Measurements from ENCODE around the gene CALCB. TPM values are rescaled to one million over a fixed set of nuclear protein-coding genes. Genes with fewer than 3 reads are reported as not detected.
"Not testable (repeated sequence)": the region's sequence is repeated elsewhere in the genome, so short reads cannot be mapped to it uniquely, and the experiment has no call there.

Gene CALCB
- total RNA-seq, 4 donors from 2014 or later: 0.42 to 0.90 TPM; not detected in 2

DNA sequence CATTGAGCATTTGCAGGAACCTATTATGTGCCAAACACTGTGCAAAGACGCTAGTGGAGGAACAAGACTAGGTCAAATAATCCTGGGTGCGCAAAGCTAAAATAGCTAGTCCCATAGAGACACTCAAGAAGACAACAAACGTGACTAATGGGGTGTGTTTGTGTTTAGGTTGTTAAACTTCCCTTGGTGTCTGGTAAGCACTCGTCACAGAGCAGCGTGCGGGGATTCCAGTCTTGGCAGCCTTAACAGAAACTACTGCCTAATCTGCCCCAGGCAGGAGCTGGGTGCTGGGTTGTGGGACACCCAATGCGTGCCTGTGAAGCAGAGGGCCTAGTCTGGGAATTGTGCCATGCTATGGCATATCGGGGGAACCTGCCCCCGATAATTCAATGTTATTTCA is 10.8 kb upstream of the CALCB start:
- TF ChIP-seq POLR2A (IDR thresholded peaks at IDR 0.05) (no peak), EP300 (IDR thresholded peaks at IDR 0.05) (no peak)
- TF ChIP-seq, protein P1, sequence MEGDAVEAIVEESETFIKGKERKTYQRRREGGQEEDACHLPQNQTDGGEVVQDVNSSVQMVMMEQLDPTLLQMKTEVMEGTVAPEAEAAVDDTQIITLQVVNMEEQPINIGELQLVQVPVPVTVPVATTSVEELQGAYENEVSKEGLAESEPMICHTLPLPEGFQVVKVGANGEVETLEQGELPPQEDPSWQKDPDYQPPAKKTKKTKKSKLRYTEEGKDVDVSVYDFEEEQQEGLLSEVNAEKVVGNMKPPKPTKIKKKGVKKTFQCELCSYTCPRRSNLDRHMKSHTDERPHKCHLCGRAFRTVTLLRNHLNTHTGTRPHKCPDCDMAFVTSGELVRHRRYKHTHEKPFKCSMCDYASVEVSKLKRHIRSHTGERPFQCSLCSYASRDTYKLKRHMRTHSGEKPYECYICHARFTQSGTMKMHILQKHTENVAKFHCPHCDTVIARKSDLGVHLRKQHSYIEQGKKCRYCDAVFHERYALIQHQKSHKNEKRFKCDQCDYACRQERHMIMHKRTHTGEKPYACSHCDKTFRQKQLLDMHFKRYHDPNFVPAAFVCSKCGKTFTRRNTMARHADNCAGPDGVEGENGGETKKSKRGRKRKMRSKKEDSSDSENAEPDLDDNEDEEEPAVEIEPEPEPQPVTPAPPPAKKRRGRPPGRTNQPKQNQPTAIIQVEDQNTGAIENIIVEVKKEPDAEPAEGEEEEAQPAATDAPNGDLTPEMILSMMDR (IDR thresholded peaks at IDR 0.05): no peak
- no peak for DNase-seq (ENCODE audit: low spot score in 2 of 2)
- H3K4me1 ChIP-seq: no peaks in the 10 kb centered on the region
- H3K4me3 ChIP-seq: no peak overlapping the region
- no peak overlapping the region for H3K27ac ChIP-seq
- WGBS, 2 donors: 71 to 84% methylated on average over 9 of the region's 9 CpGs
- no peaks in the 10 kb centered on the region for H3K27me3 ChIP-seq
- no peaks in the 10 kb centered on the region for H3K36me3 ChIP-seq
- H3K9me3 ChIP-seq: peaks cover 0 to 5% (median 0%) of the 10 kb centered on the region in 4 donors

DNA sequence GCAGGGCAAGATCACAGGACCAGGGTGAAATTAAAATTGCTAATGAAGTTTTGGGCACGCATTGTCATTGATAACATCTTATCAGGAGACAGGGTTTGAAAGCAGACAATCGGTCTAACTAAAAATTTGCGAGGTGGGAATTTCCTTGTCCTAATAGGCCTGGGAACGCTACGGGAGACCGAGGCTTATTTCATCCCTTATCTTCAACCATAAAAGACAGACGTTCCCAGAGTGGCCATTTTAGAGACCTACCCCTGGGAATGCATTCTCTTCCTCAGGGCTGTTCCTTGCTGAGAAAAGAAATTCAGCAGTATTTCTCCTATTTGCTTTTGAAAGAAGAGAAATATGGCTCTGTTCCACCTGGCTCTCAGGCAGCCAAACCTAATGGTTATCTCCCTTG is 3.6 kb upstream of the CALCB start:
- H3K4me1 ChIP-seq: peaks cover 0 to 20% (median 13%) of the 10 kb centered on the region in 4 donors
- H3K4me3 ChIP-seq; DNase-seq (ENCODE audit: low spot score in 2 of 2); H3K36me3 ChIP-seq; H3K27ac ChIP-seq: not testable (repeated sequence)
- peaks cover 0 to 32% of the 10 kb centered on the region in 2 donors for H3K27me3 ChIP-seq
- 84 to 90% methylated on average over 7 of the region's 7 CpGs for WGBS, 2 donors
- H3K9me3 ChIP-seq: peaks cover 0 to 10% (median 0%) of the 10 kb centered on the region in 4 donors

DNA sequence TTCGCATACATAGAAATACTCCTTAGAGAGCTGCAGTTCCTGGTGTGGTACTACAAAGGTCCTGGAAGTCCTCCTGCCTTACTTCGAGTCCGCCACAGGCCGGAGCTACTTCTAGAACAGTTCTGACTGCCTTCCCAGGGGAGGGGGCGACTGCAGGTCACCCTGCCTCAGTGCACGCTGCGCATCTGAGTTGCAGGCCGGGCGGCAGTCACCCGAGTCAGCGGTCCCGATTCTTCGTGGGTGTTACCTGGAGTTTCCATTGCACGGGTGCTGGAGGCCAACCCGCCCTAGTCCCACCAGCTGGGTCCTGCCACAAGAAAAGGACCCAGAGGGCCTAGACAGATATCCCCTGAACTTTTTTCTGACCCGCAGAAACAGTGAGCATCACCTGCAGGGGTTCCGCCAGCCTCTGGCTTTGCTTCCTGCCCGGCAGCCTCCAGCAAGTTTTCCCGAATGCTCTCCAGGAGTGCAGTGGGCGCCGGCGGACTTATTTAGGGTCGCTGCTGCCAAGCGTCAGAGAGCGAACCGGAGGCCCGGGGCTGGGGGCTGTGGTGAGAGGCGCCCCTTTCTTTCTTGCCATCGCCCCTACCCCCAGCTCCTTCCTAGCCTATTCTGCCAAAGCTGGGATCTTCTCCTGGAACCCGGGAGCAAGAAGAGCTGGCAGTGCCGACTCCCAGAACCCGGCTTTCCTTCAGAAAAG is 1.7 kb upstream of the CALCB start:
- peaks cover 0 to 10% (median 0%) of the 10 kb centered on the region in 4 donors for H3K9me3 ChIP-seq
- H3K36me3 ChIP-seq: no peaks in the 10 kb centered on the region
- peaks cover 0 to 35% of the 10 kb centered on the region in 2 donors for H3K27me3 ChIP-seq
- no peak for DNase-seq (ENCODE audit: low spot score in 2 of 2)
- TF ChIP-seq, protein P1 (IDR thresholded peaks at IDR 0.05): no peak
- WGBS, 2 donors: 91 to 95% methylated on average over 32 of the region's 32 CpGs
- peaks cover 0 to 21% (median 15%) of the 10 kb centered on the region in 4 donors for H3K4me1 ChIP-seq
- no peak overlapping the region for H3K27ac ChIP-seq
- no peak overlapping the region for H3K4me3 ChIP-seq

DNA sequence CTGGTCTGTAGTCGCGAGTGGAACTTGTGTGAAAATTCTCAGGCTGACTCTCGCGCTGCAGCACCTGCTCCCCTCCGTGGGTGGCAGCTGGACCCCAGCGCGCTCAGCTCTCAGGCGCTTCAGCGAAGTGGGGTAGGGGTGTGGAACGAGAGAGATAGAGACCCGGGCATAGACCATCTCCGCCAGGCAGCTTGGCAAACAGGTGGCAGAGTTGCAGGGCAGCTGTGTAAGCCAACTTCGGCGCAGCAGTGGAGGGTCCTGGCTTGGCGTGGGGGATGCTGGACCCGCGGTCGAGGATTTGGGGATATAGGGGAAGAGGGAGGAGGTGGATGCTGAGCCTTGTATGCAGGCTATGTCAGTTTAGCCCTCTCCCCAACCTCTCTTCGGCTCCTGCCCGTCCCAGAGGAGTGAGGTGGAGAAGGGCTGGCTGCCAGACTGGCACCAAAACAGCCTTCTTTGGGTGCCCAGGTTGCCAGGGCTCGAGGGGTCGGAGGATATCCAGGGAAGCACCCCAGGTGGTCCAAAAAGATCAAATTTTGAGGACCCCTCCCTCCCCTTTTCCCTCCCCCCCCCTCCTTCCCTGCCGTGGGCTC is 746 bp upstream of the CALCB start:
- 79 to 89% methylated on average over 18 to 22 of the region's 23 CpGs for WGBS, 2 donors
- peaks cover 0 to 35% of the 10 kb centered on the region in 2 donors for H3K27me3 ChIP-seq
- no peak overlapping the region for H3K4me3 ChIP-seq
- H3K9me3 ChIP-seq: peaks cover 0 to 10% (median 0%) of the 10 kb centered on the region in 4 donors
- DNase-seq (ENCODE audit: low spot score in 2 of 2): no peak
- TF ChIP-seq, protein P1 (IDR thresholded peaks at IDR 0.05): no peak
- TF ChIP-seq EP300 (IDR thresholded peaks at IDR 0.05) (no peak), POLR2A (IDR thresholded peaks at IDR 0.05) (no peak)
- no peak overlapping the region for H3K27ac ChIP-seq
- no peaks in the 10 kb centered on the region for H3K36me3 ChIP-seq
- H3K4me1 ChIP-seq: peaks cover 0 to 21% (median 15%) of the 10 kb centered on the region in 4 donors

DNA sequence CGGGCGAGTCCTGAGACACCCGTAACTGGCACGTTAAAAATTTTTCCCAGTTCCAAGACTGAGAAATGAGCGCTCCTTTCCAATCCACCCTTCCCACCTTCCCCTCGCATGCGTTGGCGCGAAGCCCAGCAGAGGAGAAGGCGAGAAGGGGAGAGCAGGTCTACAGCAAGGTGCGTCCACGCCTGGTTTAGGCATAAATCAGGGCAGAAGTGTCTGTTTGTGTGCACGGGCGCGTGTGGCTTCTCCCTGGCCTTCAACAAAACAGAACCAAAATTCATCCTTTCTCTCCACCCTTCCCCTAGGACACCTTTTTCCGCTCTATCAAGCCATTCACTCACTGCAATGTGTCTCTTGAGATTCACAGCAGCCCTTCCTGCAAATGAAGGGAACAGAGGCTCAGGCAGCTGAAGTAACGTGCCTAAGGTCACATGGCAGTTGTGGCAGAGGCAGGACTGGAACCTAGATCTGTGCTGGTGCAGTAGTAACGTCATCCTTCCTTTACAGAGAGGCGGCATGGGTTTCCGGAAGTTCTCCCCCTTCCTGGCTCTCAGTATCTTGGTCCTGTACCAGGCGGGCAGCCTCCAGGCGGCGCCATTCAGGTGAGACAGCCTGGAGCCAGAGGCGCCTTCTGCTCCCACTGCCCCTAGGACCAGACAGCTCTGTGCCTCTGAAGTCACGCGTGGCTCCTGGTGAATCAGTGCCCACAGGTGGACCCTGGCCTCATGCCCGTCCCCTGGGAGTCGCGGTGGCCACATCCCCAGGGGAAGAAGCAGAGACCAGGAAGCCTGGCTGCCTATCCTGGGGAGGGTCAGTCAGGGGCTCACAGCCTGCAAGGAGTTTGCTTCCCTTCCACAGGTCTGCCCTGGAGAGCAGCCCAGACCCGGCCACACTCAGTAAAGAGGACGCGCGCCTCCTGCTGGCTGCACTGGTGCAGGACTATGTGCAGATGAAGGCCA is 1.1 kb downstream of the CALCB start:
- H3K27me3 ChIP-seq: peaks cover 0 to 35% of the 10 kb centered on the region in 2 donors
- WGBS, 2 donors: 2 to 7% methylated on average over 27 to 28 of the region's 33 CpGs
- no peaks in the 10 kb centered on the region for H3K36me3 ChIP-seq
- peaks cover 0 to 21% (median 15%) of the 10 kb centered on the region in 4 donors for H3K4me1 ChIP-seq
- H3K9me3 ChIP-seq: peaks cover 0 to 4% (median 0%) of the 10 kb centered on the region in 4 donors
- TF ChIP-seq, protein P1 (IDR thresholded peaks at IDR 0.05): peak; percentile 47 to 54 (median 50)
- no peak for TF ChIP-seq EP300 (IDR thresholded peaks at IDR 0.05)
- TF ChIP-seq POLR2A (IDR thresholded peaks at IDR 0.05): no peak
- no peak overlapping the region for H3K27ac ChIP-seq
- H3K4me3 ChIP-seq: peak overlapping the region in 3 of 4 donors; percentile 22 to 41 (median 31)
- DNase-seq (ENCODE audit: low spot score in 2 of 2): peak; percentile 54 to 81

Measured in tibial nerve (tissue), 4 donors.